Thyroid gland (tissue), 4 donors: ENCODE results near the gene TM4SF5.

Source experiments
- POLR2A ChIP-seq, 2 donors: fragments of 450-650 bp; IDR thresholded peaks; one replicate each; pipeline ENCODE4 v1.6.1; 2017; ENCODE audit warnings: antibody characterized with exemption in 2 of 2, mild to moderate bottlenecking in 2 of 2, moderate library complexity in 1 of 2
- TF ChIP-seq, protein P1 (sequence below), 6 experiments: fragments of 200-600 bp in 3 of 6; fragments of 450-650 bp in 3 of 6; sonication (generic) in 3 of 6; IDR thresholded peaks; one replicate each; pipeline ENCODE4 v1.5.1; 2016 to 2019; ENCODE audit warnings: antibody characterized with exemption in 6 of 6, mild to moderate bottlenecking in 2 of 6, inconsistent platforms in 1 of 6, moderate library complexity in 1 of 6

DNA sequence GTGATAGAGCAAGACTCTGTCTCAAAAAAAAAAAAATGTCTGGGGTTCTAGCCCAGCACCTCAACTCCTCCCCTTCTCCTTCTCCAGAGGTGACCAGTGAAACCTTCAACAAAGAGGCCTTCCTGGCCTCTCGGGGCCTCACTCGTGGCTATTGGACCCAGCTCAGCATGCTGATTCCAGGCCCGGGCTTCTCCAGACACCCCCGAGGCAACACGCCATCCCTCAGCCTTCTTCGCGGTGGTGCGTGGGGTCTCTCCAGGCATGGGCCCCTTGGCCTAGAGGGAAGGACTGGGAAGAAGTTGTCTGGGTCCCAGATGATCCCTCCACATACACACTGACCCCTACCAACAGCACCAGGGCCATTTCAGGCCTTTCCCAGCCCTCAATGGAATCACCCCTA is 28.5 kb upstream of the TM4SF5 start:
- TF ChIP-seq, protein P1, sequence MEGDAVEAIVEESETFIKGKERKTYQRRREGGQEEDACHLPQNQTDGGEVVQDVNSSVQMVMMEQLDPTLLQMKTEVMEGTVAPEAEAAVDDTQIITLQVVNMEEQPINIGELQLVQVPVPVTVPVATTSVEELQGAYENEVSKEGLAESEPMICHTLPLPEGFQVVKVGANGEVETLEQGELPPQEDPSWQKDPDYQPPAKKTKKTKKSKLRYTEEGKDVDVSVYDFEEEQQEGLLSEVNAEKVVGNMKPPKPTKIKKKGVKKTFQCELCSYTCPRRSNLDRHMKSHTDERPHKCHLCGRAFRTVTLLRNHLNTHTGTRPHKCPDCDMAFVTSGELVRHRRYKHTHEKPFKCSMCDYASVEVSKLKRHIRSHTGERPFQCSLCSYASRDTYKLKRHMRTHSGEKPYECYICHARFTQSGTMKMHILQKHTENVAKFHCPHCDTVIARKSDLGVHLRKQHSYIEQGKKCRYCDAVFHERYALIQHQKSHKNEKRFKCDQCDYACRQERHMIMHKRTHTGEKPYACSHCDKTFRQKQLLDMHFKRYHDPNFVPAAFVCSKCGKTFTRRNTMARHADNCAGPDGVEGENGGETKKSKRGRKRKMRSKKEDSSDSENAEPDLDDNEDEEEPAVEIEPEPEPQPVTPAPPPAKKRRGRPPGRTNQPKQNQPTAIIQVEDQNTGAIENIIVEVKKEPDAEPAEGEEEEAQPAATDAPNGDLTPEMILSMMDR (IDR thresholded peaks at IDR 0.05): no peak
- no peak for TF ChIP-seq POLR2A (IDR thresholded peaks at IDR 0.05)
